LNCAP (cell line): ENCODE results near the gene MRPS7.

Experiments
- TF ChIP-seq, protein P1 (sequence below): fragments of 450-650 bp; IDR thresholded peaks from 2 replicates; pipeline ENCODE4 v1.5.1; 2017; ENCODE audit warnings: mild to moderate bottlenecking

The MRPS7 gene

DNA sequence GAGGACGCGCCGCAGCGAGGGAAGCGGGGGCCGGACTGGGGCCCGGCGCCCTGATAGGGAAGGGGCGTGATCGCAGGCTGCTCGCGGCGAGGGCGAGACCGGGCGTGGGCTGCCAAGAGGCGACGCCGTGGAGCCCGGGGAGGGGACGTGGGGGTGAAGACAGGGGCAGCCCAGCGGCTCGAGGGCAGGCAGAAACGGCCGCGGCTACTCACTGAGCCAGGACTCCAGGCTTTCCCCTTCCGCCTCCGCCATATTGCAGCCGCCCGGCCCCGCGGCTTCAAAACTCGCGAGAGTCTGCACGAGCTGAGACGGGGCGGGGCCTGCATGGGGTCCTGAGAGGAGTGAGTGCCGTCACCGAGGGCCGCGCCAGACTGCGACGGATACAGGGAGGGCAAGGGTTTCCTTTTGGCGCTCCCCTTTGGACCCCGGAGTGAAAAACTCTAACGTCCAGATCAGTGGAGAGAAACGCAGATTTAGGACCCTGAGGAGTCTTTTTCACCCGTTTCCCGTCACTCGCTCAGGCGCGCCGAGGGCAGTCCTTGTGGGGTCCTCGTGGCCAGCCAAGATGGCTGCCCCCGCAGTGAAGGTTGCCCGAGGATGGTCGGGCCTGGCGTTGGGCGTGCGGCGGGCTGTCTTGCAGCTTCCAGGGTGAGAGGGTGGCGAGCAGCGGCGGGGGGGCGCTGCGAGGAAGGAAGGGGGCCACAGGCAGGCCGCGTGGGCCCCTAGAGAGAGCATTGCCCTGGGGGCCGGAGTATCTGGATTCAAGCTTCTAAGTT, at the start of gene MRPS7, which contains the start of gene GGA3:
TSS of gene MRPS7 (plus strand) at position 544 of the 776 bp plus-strand sequence. CDS start at position 566, 22 bp downstream.
TSS of gene GGA3 (minus strand) at position 271 of the 776 bp plus-strand sequence. CDS start at position 252, 19 bp downstream.
- TF ChIP-seq, protein P1, sequence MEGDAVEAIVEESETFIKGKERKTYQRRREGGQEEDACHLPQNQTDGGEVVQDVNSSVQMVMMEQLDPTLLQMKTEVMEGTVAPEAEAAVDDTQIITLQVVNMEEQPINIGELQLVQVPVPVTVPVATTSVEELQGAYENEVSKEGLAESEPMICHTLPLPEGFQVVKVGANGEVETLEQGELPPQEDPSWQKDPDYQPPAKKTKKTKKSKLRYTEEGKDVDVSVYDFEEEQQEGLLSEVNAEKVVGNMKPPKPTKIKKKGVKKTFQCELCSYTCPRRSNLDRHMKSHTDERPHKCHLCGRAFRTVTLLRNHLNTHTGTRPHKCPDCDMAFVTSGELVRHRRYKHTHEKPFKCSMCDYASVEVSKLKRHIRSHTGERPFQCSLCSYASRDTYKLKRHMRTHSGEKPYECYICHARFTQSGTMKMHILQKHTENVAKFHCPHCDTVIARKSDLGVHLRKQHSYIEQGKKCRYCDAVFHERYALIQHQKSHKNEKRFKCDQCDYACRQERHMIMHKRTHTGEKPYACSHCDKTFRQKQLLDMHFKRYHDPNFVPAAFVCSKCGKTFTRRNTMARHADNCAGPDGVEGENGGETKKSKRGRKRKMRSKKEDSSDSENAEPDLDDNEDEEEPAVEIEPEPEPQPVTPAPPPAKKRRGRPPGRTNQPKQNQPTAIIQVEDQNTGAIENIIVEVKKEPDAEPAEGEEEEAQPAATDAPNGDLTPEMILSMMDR = 0 out of 2 replicates have a peak, but pooled peaks have one; percentile 2

DNA sequence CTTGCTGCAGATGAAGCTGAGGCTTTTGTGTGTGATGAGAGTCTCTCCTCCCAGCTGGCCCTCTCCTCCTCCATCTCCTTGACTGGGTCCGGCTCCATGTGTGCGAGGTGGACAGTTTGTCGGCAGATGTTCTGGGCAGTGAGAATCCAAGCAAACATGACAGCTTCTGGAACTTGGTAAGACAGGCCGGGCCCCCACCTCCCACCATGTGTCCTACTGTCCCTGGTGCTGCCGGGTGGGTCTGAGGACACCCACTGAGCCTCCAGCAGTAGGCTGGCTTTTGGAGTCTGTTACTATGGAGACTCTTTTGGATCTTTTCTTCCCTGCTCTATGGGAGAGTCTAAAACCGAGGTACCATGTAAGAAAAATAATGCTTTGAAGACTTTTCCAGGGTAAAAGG, 43.5 kb upstream of the MRPS7 start:
- TF ChIP-seq, protein P1 = no peak

DNA sequence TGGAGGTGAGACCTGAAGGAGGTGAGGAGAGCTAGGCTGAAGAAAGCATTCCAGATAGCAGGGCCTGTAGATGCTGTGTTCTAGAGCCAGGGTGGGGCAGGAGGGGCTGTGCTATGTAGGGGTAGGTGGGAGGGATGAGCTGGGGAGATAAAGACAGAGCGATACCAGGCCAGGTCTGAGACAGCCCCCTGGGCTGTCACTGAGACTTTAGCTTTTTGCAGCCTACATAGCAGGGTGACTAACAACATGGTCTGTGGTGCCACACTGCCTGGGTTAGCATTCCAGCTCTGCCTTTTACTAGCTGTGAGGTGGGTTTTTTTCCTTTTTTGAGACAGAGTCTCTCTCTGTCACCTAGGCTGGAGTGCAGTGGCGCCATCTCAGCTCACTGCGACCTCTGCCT, 41.9 kb upstream of the MRPS7 start:
- TF ChIP-seq, protein P1 = no peak

DNA sequence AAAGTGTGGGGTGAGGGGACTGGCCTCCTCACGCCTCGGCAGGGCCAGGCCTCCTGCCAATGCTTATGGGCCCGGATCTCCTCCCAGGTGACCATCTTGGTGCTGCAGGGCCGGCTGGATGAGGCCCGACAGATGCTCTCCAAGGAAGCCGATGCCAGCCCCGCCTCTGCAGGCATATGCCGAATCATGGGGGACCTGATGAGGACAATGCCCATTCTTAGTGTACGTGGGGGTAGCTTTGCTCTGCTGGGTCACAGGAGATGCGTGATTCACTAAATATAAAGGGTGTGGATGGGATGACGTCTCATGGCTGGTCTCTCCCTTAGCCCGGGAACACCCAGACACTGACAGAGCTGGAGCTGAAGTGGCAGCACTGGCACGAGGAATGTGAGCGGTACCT, 36.7 kb upstream of the MRPS7 start:
- TF ChIP-seq, protein P1 = no peak

DNA sequence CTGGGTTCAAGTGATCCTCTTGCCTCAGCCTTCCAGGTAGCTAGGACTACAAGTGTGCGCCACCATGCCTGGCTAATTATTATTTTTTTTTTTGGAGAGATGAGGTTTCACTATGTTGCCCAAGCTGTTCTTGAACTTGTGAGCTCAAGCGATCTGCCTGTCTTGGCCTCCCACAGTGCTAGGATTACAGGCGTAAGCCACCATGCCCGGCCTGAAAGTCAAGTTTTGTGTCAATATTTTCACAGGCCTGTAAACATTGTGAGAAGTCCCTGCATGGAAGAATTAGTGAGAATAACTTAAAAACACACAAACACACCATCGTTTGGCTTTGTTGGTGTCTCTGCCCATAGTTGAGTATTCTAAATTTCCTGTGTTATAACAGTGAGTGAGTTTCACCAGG, 34.0 kb upstream of the MRPS7 start:
- TF ChIP-seq, protein P1 = no peak

DNA sequence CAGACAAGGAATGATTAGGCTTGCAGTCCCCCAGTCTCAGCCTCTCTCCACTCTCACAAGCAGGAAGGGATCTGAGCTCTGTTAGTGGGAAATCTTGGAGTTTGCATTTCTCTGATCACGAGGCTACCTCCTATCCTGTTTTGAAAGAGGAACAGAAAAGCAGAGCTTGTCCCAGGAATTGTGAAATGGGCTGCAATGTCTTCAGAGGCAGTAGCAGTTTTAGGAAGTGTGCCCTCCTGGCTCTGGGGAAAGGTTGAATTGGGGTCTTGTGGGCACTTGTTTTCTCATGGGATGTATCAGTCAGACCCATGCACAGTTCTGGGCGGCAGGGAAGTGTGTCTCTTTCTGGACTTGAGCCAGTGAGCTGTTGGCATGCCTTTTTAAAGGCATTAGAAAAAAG, 33.4 kb upstream of the MRPS7 start:
- TF ChIP-seq, protein P1 = no peak

DNA sequence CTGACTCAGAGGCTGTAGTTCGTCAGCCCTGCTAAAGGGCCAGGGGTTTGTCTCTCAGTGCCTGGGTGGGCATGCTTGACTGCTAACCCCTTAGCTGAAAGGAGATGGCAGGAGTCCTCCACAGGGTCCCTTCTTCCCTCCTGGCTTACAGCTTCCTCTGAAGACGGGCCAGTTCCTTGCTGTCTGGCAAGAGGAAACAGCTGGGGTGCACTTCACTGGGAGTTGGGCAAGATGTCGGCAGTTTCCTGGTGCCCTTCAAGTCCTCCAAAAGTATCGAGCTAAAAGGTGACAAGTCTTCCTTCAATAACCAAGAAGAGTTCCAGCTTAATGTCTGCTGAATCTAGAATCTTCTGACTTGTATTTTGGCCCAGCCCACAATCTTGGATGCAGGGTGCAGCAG, 32.8 kb upstream of the MRPS7 start:
- TF ChIP-seq, protein P1 = no peak
